Nephron progenitor cell (in vitro differentiated cells): ENCODE results near the gene FAM161B.
"Not testable (repeated sequence)": the region's sequence is repeated elsewhere in the genome, so short reads cannot be mapped to it uniquely, and the experiment has no call there.

Experiments
- DNase-seq: peaks from one replicate; pipeline ENCODE4 v3.0.0; 2021
- H3K27ac Mint-ChIP-seq: 2 replicates; pipeline ENCODE4 v1.8.0; 2021; ENCODE audit warnings: mild to moderate bottlenecking, moderate library complexity, mixed read lengths
- H3K27me3 Mint-ChIP-seq: 2 replicates; pipeline ENCODE4 v1.8.0; 2021; ENCODE audit warnings: mild to moderate bottlenecking, low read depth, mixed read lengths; ENCODE audit not compliant: poor library complexity
- H3K36me3 Mint-ChIP-seq: 2 replicates; pipeline ENCODE4 v1.8.0; 2021; ENCODE audit warnings: low read depth, mixed read lengths
- H3K4me1 Mint-ChIP-seq: 2 replicates; pipeline ENCODE4 v1.8.0; 2021; ENCODE audit warnings: mixed read lengths
- H3K4me3 Mint-ChIP-seq: 2 replicates; pipeline ENCODE4 v1.8.0; 2021; ENCODE audit warnings: mild to moderate bottlenecking, moderate library complexity, mixed read lengths
- H3K9me3 Mint-ChIP-seq: 2 replicates; pipeline ENCODE4 v1.8.0; 2021; ENCODE audit warnings: mild to moderate bottlenecking, moderate library complexity, mixed read lengths
- CTCF ChIP-seq: fragments of 200-600 bp; sonication (generic); IDR thresholded peaks from 2 replicates; pipeline ENCODE4 v1.5.0; 2021; ENCODE audit warnings: antibody characterized with exemption

The FAM161B gene

GRCh38 chr14:73936548-73936947 lies 13.3 kb downstream of the FAM161B start:
- no peak for TF ChIP-seq CTCF
- Mint-ChIP-seq H3K27ac (no peak overlapping the region), H3K27me3 (no peaks in the 10 kb centered on the region), H3K4me1 (peaks cover 12% of the 10 kb centered on the region), H3K9me3 (no peaks in the 10 kb centered on the region), H3K36me3 (peaks cover 27% of the 10 kb centered on the region), H3K4me3 (no peak overlapping the region)
- DNase-seq: no peak

- no peak for DNase-seq
- H3K4me1 Mint-ChIP-seq: peaks cover 12% of the 10 kb centered on the region
- H3K27ac Mint-ChIP-seq: no peak overlapping the region
- peaks cover 34% of the 10 kb centered on the region for H3K36me3 Mint-ChIP-seq
- no peaks in the 10 kb centered on the region for H3K9me3 Mint-ChIP-seq
- H3K4me3 Mint-ChIP-seq: no peak overlapping the region
- H3K27me3 Mint-ChIP-seq: no peaks in the 10 kb centered on the region
- TF ChIP-seq CTCF: peak; percentile 24
Measured at GRCh38 chr14:73935666-73936065, 14.2 kb downstream of the FAM161B start.

GRCh38 chr14:73924337-73924736 lies 25.6 kb downstream of the FAM161B start:
- peaks cover 75% of the 10 kb centered on the region for H3K36me3 Mint-ChIP-seq
- TF ChIP-seq CTCF: no peak
- no peak overlapping the region for H3K4me3 Mint-ChIP-seq
- no peak for DNase-seq
- no peaks in the 10 kb centered on the region for H3K4me1 Mint-ChIP-seq
- H3K9me3 Mint-ChIP-seq: no peaks in the 10 kb centered on the region
- H3K27ac Mint-ChIP-seq: no peak overlapping the region
- no peaks in the 10 kb centered on the region for H3K27me3 Mint-ChIP-seq

GRCh38 chr14:73919457-73919856 lies 30.4 kb downstream of the FAM161B start:
- peaks cover 54% of the 10 kb centered on the region for H3K36me3 Mint-ChIP-seq
- H3K4me1 Mint-ChIP-seq, H3K27me3 Mint-ChIP-seq: not testable (repeated sequence)

GRCh38 chr14:73916324-73916723 lies 33.6 kb downstream of the FAM161B start:
- TF ChIP-seq CTCF: no peak

More at GRCh38 chr14:73919457-73919856, 30.4 kb downstream of the FAM161B start:
- not testable (repeated sequence) for H3K4me3 Mint-ChIP-seq, DNase-seq, H3K27ac Mint-ChIP-seq, H3K9me3 Mint-ChIP-seq

GRCh38 chr14:73913256-73913655 lies 36.6 kb downstream of the FAM161B start:
- Mint-ChIP-seq H3K36me3 (peaks cover 71% of the 10 kb centered on the region), H3K27ac (no peak overlapping the region), H3K9me3 (peaks cover 12% of the 10 kb centered on the region), H3K4me3 (no peak overlapping the region), H3K27me3 (no peaks in the 10 kb centered on the region), H3K4me1 (no peaks in the 10 kb centered on the region)
- DNase-seq: no peak
- TF ChIP-seq CTCF: no peak

More at GRCh38 chr14:73916324-73916723, 33.6 kb downstream of the FAM161B start:
- no peaks in the 10 kb centered on the region for H3K27me3 Mint-ChIP-seq
- H3K4me3 Mint-ChIP-seq: no peak overlapping the region
- H3K9me3 Mint-ChIP-seq: peaks cover 12% of the 10 kb centered on the region
- peak overlapping the region; percentile 32 for H3K27ac Mint-ChIP-seq
- no peaks in the 10 kb centered on the region for H3K4me1 Mint-ChIP-seq
- DNase-seq: no peak
- H3K36me3 Mint-ChIP-seq: peaks cover 59% of the 10 kb centered on the region
